HG03025 (cell line): ENCODE results near the gene PNPLA7.
"Not testable (repeated sequence)": the region's sequence is repeated elsewhere in the genome, so short reads cannot be mapped to it uniquely, and the experiment has no call there.

ENCODE experiments used
- ATAC-seq: cut with Tn5 transposase; IDR thresholded peaks from one replicate; pipeline ENCODE4 v1.9.1; 2021; ENCODE audit warnings: mild to moderate bottlenecking, moderate library complexity; ENCODE audit not compliant: unreplicated experiment, low FRiP score

PNPLA7 gene

DNA sequence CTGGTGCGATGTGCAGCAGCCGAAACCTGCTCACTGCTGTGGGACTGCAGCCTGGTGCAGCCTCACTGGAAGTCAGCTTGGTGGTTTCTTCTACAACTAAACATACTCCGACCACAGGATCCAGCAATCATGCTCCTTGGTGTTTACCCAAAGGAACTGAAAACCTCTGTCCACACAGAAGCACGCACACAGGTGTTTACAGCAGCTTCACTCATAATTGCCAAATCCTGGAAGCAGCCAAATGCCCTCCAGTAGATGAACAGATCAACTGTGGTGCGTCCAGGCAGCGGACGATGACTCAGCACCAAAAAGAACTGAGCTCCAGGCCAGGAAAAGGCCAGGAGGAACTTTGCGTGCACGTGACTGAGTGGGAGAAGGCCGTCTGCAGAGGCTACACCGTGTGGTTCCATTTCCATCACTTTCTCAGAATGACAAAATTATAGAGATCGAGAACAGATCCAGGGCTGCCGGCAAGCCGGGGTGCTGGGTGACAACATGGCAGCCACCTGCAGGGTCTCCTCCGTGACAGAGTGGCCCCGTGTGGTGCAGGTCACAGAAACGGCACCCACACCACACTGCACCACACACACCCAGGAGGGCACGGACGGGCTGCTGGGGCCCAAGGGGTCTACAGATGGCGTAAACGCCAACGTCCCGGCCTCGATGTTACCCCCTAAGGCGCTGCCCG lies 68.0 kb downstream of the PNPLA7 start:
- ATAC-seq: no peak

DNA sequence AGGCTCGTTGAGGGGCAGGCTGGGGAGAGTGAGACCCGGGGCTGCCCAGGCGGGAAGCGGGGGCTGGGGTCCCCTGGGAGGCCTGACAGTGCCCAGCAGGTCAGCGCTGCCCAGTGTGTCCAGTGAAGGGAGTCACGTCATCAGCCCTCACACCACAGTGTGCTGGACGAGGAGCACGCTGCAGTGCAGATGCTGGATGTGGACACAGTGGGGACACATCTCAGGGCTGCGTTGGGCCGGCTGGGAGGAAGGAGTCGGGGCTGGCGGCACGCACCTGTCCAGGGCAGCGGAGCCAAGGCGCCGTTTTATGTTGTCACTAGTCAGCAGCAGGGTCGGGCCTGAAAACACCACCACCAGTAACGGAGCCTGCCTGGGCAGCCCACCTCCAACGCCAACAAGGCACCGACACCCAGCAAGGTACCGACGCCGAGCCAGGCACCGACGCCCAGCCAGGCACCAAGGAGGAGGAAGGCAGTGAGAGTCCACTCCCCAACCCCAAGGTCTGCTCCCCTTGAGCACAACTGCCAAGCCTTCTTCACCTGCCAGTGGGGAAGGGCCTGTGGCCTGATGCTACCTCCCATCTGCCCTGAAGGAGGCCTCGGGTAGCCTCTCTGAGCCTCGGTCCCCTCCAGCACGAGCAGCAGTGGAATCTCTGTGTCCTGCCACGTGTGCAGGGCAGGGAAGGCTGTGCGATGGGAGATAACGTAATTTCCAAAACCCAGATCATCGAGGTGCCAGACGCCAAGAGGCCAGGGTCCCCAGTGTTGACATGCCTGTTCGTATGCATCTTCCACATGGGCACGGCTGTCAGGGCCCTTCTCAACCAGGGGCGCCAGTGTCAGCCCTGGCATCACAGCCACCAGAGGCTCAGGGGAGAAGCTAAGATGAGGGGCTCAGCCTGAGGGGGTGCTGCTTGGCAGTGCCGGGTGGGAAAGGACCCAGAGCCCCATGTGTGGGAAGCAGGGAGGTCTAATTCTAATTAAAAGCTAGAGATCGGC lies 69.2 kb downstream of the PNPLA7 start:
- ATAC-seq: no peak

DNA sequence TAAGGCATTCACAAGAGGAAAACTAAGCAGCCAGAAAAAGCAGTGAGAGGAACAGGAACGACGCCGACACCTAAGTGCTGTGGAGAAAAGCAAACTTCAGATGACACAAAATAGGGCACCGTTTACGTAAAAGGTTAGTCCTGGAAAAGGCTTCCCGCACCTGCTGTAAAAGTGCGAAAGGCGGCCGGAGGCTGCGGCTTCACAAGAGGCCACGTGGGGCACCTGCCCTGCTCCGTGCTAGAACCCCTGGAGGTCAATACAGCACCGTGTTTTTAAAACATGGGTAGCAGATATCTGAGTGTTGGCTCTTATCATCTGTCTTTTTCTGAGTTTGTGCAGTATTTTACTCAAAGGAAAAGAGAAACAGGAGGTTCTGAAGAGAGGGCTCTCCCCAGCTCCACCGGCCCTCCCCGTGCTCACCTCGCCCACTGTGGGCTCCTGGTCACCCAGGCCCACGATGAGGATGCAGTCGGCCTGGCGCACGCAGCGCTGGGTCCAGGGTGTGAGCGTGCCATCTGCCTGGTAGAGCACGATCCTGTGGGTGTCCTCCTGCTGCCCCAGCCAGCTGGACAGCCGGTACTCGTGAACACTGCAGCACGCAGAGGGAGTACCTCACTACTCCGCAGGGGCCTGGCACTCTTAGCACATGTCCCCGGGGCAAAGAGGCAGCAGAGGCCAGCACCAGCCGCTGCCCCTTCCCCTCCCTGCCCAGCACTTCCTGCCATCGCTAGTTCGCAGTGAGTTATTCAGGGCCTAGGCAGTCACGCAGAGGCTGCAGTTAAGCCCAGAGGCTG lies 70.1 kb downstream of the PNPLA7 start:
- no peak for ATAC-seq

DNA sequence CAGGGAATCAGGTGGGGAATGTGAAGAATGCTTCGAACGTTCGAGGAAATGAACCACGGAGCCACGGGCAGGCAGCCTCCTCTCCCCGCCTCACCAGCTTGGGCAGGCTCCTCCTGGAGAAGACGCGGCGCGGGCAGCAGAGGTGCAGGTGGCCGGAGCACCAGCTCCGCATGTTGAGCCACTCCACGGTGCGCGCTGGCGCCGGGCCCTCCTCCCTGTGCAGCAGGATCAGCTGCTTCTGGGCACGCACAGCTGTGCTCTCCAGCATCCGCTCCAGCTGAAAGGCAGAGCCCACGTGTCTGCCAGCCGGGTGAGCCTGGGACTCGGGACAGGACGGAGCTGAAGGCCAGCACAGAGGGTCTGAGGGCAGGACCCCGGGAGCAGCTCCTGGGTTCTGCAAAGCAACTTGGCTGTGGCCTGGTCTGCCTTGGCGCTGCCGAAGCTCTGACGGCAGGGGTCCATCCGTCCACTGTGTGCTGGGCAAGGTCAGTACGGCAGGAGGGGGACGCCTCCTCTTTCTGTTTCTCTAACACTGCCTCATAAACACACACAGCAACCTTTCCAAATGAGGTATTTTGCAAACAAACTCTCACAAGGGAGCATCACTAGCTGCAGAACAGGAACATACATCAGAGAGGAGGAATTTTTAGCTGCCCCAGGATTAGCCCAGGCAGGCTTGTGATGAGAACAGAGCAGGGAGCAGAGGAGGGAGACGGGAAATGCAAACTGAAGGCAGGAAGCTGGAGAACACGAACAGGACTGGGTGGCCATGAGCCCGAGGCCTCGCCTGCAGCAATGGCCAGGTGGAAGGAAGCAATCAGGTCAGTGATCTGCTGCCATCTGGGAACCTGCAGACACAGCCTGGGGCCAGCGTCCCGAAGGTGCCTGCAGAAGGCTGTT lies 71.0 kb downstream of the PNPLA7 start:
- no peak for ATAC-seq

DNA sequence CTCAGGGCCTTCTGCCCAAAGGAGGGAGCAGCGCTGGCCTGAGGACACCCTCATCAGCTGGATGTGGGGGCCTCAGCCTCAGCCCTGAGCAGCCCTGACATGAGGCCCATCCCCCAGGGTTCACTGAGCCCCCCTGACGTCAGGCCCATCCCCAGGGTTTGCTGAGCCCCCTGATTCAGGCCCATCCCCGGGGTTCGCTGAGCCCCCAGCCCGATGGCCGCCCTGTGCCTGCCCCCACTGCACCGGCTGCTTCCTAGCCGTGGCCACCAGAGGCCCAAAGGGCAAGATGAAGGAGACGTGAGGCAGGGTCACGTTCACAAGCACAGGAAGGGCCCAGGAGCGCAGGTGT lies 71.6 kb downstream of the PNPLA7 start:
- ATAC-seq: no peak

DNA sequence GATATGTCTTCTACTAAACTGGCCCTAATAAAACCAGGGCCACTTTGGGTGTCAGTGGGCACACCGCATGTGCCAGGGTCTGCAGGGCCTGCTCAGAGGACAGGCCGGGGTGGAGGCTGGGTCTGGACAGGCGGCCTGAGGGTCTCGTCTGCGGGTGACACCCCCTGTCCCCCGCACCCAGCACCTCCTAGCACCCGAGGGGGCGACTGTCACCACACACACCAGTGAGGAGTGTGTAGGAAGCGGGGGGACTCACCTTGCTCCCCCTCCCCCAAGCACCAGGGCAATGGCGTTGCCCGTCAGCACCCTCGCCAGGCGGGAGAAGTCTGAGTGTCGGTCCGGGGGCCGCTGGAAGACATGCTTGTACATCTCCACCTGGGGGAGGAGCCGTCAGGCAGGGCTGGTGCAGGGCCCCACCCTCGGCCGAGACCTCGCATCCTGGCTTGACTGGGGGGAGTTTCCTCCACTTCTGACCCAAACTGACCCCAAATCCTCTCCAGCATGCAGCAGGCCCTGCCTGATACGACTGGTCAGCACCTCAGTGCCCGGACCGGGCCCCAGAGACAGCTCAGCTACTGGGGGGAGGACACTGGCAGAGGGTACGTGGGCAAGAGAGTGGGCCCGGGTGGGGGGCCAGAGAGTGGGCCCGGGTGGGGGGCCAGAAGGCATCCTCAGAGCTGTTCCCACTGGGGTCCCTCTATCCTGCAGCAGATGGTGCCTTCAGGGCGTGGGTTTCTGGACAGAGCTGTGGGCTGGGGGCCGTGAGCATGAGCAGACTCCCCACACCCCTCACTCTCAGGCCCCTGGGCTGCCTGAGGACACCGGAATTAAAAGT lies 72.2 kb downstream of the PNPLA7 start:
- no peak for ATAC-seq

DNA sequence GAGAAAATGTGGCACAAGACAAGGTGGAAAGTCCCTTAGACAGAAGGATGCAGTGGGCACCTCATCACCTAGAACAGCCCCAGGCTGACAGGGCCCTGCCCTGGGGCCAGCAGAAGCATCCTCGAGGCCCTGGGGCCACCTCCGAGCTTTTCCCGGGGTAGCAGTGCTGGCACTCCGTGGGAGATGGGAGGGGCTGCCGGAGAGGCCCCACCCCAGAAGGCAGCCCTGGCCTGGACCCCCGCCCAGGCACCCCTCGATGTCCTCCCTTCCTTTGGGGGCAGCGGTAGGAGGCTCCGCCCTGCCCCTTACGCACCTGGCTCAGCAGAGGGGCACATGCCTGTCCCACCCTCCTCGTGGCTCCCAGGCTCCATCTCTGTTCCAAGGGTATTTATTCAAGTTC lies 73.3 kb downstream of the PNPLA7 start:
- ATAC-seq: no peak

DNA sequence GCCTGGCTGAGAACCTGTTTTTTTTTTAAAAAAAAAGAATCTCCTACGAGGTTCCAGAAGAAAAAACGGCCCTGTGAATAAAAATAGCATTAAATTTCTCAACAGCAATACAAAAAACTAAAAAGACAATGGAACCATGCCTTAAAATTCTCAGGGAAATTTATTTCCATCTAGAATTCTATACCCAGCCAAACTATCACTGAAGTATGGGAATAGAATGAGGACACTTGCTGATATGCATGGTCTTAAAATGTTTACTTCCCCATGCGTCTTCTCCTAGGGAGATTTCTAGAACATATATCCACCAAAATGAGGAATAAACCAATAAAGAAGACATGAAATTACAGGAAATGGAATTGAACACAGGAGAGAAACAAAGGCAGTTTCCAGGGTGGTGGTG lies 74.5 kb downstream of the PNPLA7 start:
- ATAC-seq: no peak

DNA sequence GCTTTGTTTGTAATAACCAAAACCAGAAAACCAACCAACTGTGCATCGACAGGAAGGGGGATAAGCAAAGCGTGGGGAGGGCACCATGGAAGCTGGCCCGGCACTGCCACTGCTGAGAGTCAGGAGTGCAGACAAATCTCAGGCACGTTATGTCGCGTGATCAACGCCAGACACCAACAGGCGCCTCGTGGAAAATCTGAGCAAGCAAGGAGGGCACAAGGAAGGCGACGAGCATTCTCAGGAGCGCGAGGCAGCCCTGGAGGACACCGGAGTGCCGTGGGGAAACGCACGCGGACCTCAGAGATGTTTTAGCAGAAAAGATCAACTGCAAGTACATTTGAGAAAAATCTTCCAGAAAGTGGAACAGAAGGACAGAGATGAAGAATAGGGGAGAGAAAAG lies 75.9 kb downstream of the PNPLA7 start:
- no peak for ATAC-seq

DNA sequence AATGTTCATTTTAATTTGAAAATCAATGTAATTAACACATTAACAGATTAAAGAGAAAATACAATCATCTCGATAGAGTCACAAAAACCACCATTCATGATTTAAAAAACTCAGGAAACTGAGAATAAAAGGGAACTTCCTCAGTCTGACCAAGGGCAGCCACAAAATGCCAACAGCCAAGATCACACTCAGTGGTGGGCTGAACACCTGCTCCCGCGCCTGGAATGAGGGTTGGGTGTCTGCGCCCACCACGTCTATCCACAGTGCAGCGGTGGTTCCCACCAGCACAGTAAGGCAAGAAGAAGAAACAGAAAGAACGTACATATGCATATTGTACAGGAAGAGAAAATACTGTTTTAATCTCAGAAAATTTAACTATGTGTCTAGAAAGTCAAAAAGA lies 79.4 kb downstream of the PNPLA7 start:
- no peak for ATAC-seq

DNA sequence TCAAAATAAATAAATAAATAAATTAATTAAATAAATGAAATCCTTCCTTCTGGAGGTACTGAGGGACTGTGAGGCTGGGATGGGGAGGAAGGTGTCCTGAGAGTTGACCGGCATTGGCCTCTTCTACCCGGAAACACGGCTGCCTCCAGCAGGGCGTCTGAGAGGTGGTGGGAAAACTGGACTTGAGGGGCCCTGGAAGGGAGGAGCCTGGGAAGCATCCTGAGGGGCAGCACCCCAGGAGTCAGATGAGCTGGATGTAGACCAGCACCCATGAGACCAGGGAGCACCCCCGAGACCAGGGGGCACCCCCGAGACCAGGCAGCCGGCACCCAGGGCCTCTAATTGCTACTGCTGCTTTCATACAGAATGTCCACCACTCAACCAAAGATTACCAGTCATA lies 82.3 kb downstream of the PNPLA7 start:
- no peak for ATAC-seq

DNA sequence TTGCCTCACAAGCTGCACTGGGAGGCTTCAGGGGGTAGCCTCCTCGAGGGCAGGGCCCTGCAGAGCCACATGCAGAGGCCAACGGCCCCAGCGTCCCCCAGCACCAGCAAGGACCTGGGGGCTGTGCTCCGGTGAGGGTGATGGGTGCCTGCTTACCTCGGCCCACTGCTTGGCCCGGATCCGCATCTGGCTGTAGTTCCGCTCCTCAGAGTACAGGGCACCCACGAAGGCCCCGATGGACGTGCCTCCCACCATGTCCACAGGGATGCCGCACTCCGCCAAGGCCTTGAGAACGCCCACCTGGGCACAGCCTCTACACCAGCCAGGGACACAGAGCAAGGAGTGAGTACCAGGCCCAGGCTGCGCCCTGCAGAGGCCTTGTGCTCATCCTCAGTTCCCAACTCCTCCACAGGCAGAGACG lies 83.0 kb downstream of the PNPLA7 start:
- ATAC-seq: no peak

DNA sequence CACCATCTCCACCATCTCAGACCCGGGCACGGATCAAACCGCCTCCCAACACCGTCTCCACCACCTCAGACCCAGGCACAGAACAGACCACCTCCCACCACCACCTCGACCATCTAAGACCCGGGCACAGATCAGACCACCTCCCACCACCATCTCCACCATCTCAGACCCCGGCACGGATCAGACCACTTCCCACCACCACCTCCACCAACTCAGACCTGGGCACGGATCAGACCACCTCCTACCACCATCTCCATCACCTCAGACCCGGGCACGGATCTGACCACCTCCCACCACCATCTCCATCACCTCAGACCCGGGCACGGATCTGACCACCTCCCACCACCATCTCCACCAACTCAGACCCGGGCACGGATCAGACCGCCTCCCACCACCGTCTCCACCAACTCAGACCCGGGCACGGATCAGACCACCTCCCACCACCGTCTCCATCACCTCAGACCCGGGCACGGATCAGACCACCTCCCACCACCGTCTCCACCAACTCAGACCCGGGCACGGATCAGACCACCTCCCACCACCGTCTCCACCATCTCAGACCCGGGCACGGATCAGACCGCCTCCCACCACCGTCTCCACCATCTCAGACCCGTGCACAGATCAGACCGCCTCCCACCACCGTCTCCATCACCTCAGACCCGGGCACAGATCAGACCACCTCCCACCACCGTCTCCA lies 83.7 kb downstream of the PNPLA7 start:
- ATAC-seq: not testable (repeated sequence)

DNA sequence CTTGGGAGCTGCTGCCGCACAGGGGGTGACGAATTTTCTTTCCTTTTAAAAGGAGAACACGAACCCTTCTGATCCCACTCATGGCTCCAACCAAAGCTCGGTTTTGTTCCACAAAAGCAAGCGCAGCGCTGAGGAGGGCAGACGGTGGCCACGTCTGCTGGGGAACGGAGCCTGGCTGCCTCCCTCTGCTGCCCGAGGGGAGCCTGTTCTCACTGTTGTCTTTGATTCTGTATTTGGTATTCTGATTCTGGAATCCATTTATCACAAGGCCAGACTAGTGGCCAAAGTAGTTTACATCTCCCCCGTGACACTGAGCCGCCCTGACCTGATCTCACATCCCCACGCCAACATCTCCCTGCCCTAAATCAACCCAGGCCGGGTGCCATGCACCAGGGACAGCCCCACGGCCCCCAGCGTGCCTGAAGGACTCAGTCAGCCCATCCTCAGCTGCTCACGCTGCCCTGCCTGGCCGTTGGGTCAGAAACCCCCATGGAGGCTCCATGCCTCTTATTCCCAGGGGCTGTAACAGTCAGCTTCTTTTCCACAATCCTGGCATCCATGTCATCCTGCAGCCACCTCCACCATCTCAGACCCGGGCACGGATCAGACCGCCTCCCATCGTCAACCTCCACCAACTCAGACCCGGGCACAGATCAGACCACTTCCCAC lies 84.3 kb downstream of the PNPLA7 start:
- no peak for ATAC-seq

DNA sequence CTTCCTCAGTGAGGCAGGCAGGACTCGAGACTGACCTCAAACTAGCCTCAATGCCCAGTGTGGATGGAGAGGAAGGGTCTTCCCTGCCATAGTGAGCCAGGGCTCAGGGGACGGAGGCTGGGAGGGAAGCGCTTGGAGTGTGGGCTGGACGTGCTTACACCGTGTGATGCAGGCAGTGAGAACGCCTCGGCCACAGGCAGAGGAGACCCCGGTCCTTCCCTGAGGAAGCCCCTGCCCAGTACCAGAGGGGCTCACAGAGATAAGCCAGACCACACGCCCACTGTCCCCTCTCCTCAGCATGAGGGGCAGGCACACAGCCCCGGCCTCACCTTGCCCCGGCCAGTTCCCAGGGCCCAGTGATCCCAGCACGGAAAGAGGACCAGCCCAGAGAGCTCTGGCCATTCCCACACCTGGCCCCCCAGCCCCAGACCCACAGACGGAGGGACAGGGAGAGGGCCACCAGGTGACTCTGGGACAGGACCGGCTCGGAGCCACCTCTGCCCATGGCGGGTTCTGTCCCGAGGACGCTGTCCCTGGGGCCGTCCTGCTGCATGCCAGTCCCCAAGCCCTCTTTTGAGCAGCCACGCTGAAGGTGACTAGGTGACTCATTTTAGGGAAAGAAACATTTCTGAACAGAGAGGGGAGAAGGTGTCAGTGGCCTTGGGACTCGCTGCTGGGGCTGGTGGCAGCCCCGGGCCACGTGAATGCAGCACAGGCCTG lies 85.0 kb downstream of the PNPLA7 start:
- ATAC-seq: no peak

DNA sequence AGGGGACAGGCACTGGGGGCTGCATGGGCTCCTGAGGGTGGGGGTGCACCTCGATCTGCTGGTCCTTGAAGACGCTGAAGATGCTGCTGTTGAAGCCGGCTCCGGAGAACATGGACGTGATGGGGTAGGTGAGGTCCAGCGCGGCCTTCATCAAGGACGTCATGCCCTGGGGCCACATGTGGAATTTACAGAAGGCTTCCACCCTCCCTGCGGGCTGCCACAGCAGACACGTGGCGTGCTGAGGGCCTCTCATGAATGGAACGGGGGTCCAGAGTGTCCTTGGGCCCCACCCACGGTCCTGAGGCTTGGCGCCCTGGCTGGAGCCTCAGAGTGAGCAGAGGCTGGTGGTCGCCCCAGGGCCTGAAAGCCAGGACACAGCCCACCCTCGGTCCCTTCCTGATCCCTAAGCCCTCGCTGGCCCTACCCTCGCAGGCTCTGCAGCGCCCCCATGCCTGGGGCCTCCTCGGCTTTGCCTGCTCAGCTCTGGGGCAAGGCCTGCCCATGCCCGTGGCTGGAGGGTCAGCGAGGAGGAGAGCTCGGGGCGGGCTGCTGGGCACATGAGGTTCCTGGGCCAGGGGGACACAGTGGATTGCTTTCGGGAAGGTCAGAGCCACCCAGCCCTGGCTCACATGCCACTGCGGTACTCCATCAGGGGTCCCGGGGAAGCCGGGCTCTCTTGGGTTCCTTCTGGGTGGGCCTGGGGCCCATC lies 85.8 kb downstream of the PNPLA7 start:
- no peak for ATAC-seq

DNA sequence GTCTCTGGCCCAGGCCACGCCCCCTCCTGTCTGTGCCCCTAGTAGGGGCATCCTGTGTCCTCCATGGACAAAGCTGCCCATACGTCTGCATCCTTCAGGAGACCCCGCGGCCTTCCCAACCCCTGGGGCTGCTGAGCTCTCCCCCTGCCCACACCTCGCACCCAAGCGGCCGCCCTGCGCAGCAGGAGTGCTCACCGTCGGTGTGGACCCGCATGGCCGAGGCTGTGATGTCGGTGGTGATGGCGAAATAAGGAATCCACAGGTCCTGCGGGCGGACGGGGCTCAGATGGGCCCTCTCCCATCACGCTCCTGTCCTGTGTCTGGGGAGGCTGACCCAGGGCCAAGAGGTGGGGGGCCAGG lies 86.3 kb downstream of the PNPLA7 start:
- ATAC-seq: no peak
